ENCODE results near the gene UNK. TPM values are rescaled to one million over a fixed set of nuclear protein-coding genes. Genes with fewer than 3 reads are reported as not detected.

Gene UNK
- total RNA-seq, 1 experiment from 2014 or later, result 27.8 TPM

GRCh38 chr17:75843577-75844529, 59.2 kb downstream of the UNK start, which contains the start of gene UNC13D:
Gene UNC13D, minus strand, starts transcription at chr17:75844404. Its CDS starts 67 bp downstream, at chr17:75844337.
- ChIA-PET CTCF (interaction anchor here (0.6 to 1.0 kb wide), 5 partner anchors 32 to 213 kb away, joined by 3 to 7 read pairs (median 3); no protein-coding TSS in a partner anchor), POLR2A (ENCODE audit: unreplicated experiment) (interaction anchor here (0.6 to 2.4 kb wide), 3 partner anchors 12 to 233 kb away, joined by 3 to 24 read pairs (median 4); partner anchors contain the start of gene WBP2)
- peak in 1 of 2 experiments; percentile 80 for DNase-seq
- H2AFZ ChIP-seq, result peak within 1 kb of the TSS; percentile 40; the same call in 1 of the 2 replicates
- H3K79me2 ChIP-seq (ENCODE audit: low read depth), result no peaks in the 10 kb centered on the region
- intact Hi-C loops (cut with micrococcal nuclease; ENCODE audit: unreplicated experiment), result loop anchor here (1.0 to 2.0 kb wide), 2 partner anchors 52 to 59 kb away; partner anchors contain the start of genes TRIM65 and UNK
- TSS peak; percentile 29 for BruUV-seq (replicated peaks)
- H4K20me1 ChIP-seq (ENCODE audit: insufficient read depth), result no peaks in the 10 kb centered on the region
- TF ChIP-seq EZH2 (IDR thresholded peaks at IDR 0.05; ENCODE audit: low read depth), result no peak
- TF ChIP-seq, protein P1, sequence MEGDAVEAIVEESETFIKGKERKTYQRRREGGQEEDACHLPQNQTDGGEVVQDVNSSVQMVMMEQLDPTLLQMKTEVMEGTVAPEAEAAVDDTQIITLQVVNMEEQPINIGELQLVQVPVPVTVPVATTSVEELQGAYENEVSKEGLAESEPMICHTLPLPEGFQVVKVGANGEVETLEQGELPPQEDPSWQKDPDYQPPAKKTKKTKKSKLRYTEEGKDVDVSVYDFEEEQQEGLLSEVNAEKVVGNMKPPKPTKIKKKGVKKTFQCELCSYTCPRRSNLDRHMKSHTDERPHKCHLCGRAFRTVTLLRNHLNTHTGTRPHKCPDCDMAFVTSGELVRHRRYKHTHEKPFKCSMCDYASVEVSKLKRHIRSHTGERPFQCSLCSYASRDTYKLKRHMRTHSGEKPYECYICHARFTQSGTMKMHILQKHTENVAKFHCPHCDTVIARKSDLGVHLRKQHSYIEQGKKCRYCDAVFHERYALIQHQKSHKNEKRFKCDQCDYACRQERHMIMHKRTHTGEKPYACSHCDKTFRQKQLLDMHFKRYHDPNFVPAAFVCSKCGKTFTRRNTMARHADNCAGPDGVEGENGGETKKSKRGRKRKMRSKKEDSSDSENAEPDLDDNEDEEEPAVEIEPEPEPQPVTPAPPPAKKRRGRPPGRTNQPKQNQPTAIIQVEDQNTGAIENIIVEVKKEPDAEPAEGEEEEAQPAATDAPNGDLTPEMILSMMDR (conservative IDR thresholded peaks at IDR 0.05), result no peak
- peak within 1 kb of the TSS; percentile 96 for H3K27ac ChIP-seq
- peak within 1 kb of the TSS; percentile 79 for H3K4me2 ChIP-seq
- peak within 1 kb of the TSS; percentile 54 for H3K4me3 ChIP-seq
- H3K4me1 ChIP-seq (replicated peaks; ENCODE audit: insufficient read depth), result peaks cover 51% of the 10 kb centered on the region
- H3K9me3 ChIP-seq (ENCODE audit: insufficient read depth, low read depth), result no peaks in the 10 kb centered on the region
- H3K27me3 ChIP-seq (ENCODE audit: insufficient read depth, low read depth), result no peaks in the 10 kb centered on the region
- H3F3A ChIP-seq (ENCODE audit: insufficient read depth, low read depth), result peaks cover 30% of the 10 kb centered on the region
- H3K9me2 ChIP-seq (ENCODE audit: insufficient read depth), result no peaks in the 10 kb centered on the region
- H3K36me3 ChIP-seq (ENCODE audit: low read depth), result peaks cover 15% of the 10 kb centered on the region; the same call in 1 of the 2 replicates

GRCh38 chr17:75844530-75845057, 60.0 kb downstream of the UNK start:
- H3K79me2 ChIP-seq (ENCODE audit: low read depth), result no peaks in the 10 kb centered on the region
- BruUV-seq (replicated peaks), result no TSS peak
- no peaks in the 10 kb centered on the region for H3K9me2 ChIP-seq (ENCODE audit: insufficient read depth)
- H3K27me3 ChIP-seq (ENCODE audit: insufficient read depth, low read depth), result no peaks in the 10 kb centered on the region
- no peak overlapping the region for H2AFZ ChIP-seq
- no peaks in the 10 kb centered on the region for H3K9me3 ChIP-seq (ENCODE audit: insufficient read depth, low read depth)
- peak overlapping the region; percentile 79 for H3K4me2 ChIP-seq
- peak overlapping the region; percentile 54 for H3K4me3 ChIP-seq
- peaks cover 30% of the 10 kb centered on the region for H3F3A ChIP-seq (ENCODE audit: insufficient read depth, low read depth)
- H3K4me1 ChIP-seq (replicated peaks; ENCODE audit: insufficient read depth), result peaks cover 51% of the 10 kb centered on the region
- POLR2A ChIA-PET (ENCODE audit: unreplicated experiment), result interaction anchor here (0.5 to 2.4 kb wide), 9 partner anchors 11 to 199 kb away, joined by 3 to 24 read pairs (median 4); partner anchors contain the start of gene WBP2
- H3K36me3 ChIP-seq (ENCODE audit: low read depth), result peaks cover 15% of the 10 kb centered on the region; the same call in 1 of the 2 replicates
- peak; percentile 92 to 95 for DNase-seq
- H4K20me1 ChIP-seq (ENCODE audit: insufficient read depth), result no peaks in the 10 kb centered on the region
- TF ChIP-seq, protein P1 (conservative IDR thresholded peaks at IDR 0.05), result no peak
- TF ChIP-seq EZH2 (IDR thresholded peaks at IDR 0.05; ENCODE audit: low read depth), result no peak
- peak overlapping the region; percentile 96 for H3K27ac ChIP-seq
- CTCF ChIA-PET, result interaction anchor here (0.6 to 1.9 kb wide), 5 partner anchors 28 to 214 kb away, joined by 3 to 7 read pairs (median 5); no protein-coding TSS in a partner anchor
- intact Hi-C loops (cut with micrococcal nuclease; ENCODE audit: unreplicated experiment), result loop anchor here (1.0 to 5.0 kb wide), 6 partner anchors 11 to 138 kb away; partner anchors contain the start of genes TRIM47, TRIM65, UNK and WBP2
